Subcutaneous adipose tissue (tissue), 4 donors: ENCODE results near the gene ORAI3. TPM values are rescaled to one million over a fixed set of nuclear protein-coding genes. Genes with fewer than 3 reads are reported as not detected.

Experiments used
- CTCF ChIP-seq: fragments of 450-650 bp; IDR thresholded peaks from one replicate; pipeline ENCODE4 v1.5.1; 2016; ENCODE audit warnings: low read depth, mild to moderate bottlenecking, control low read depth, antibody characterized with exemption, moderate library complexity
- total RNA-seq, 4 donors: library from RNA; depleted of rRNA; stranded (reverse); fragments of >200 nt; gene quantifications; one replicate each; pipeline ENCODE4 v1.1.0, GENCODE V29; 2016

Gene ORAI3
- total RNA-seq, 4 donors from 2014 or later = 13.4 to 41.1 (median 36.3) TPM

GRCh38 chr16:30924913-30925631 lies 23.8 kb upstream of the ORAI3 start:
- no peak for TF ChIP-seq CTCF

GRCh38 chr16:30925632-30925987 lies 23.3 kb upstream of the ORAI3 start:
- TF ChIP-seq CTCF = no peak

- TF ChIP-seq CTCF = no peak
Observed at GRCh38 chr16:30925995-30926811, 22.7 kb upstream of the ORAI3 start.

GRCh38 chr16:30926937-30927788 lies 21.7 kb upstream of the ORAI3 start:
- TF ChIP-seq CTCF = no peak

- no peak for TF ChIP-seq CTCF
Observed at GRCh38 chr16:30927789-30928378, 21.0 kb upstream of the ORAI3 start.

GRCh38 chr16:30928390-30928789 lies 20.5 kb upstream of the ORAI3 start:
- no peak for TF ChIP-seq CTCF
